Coronary artery (tissue), 2 donors: ENCODE results near the gene OR52B6.
"Not testable (repeated sequence)": the region's sequence is repeated elsewhere in the genome, so short reads cannot be mapped to it uniquely, and the experiment has no call there.

Experiments
- DNase-seq: peaks from one replicate; pipeline ENCODE4 v3.0.0-alpha.2; 2017; ENCODE audit warnings: low spot score
- H3K27ac ChIP-seq, 2 donors: fragments of 200-600 bp; sonication (generic); one replicate each; pipeline ENCODE4 v1.5.1; 2016 to 2019
- H3K4me3 ChIP-seq: fragments of 200-600 bp; sonication (generic); 2 replicates; pipeline ENCODE4 v1.5.1; 2016; ENCODE audit warnings: mild to moderate bottlenecking, moderate library complexity
- CTCF ChIP-seq: fragments of 200-600 bp; sonication (generic); IDR thresholded peaks from one replicate; pipeline ENCODE4 v1.5.1; 2019; ENCODE audit warnings: antibody characterized with exemption

The OR52B6 gene

GRCh38 chr11:5564259-5565019, 16.2 kb upstream of the OR52B6 start:
- H3K27ac ChIP-seq = no peak overlapping the region
- H3K4me3 ChIP-seq = no peak overlapping the region
- no peak for TF ChIP-seq CTCF
- DNase-seq = no peak

GRCh38 chr11:5574654-5575053, 6.0 kb upstream of the OR52B6 start:
- no peak for TF ChIP-seq CTCF
- DNase-seq = no peak
- Histone ChIP-seq H3K27ac (no peak overlapping the region), H3K4me3 (no peak overlapping the region)

GRCh38 chr11:5575152-5575551, 5.5 kb upstream of the OR52B6 start:
- DNase-seq = no peak
- TF ChIP-seq CTCF = no peak
- H3K27ac ChIP-seq = no peak overlapping the region
- H3K4me3 ChIP-seq = no peak overlapping the region

GRCh38 chr11:5577101-5577500, 3.6 kb upstream of the OR52B6 start:
- no peak overlapping the region for H3K27ac ChIP-seq
- no peak overlapping the region for H3K4me3 ChIP-seq
- no peak for DNase-seq
- TF ChIP-seq CTCF = no peak

- no peak for TF ChIP-seq CTCF
- Histone ChIP-seq H3K4me3 (no peak overlapping the region), H3K27ac (no peak overlapping the region)
- DNase-seq = no peak
Observed at GRCh38 chr11:5581014-5581413, 337 bp downstream of the OR52B6 start.

GRCh38 chr11:5584458-5584857, 3.8 kb downstream of the OR52B6 start:
- H3K27ac ChIP-seq, DNase-seq, H3K4me3 ChIP-seq: not testable (repeated sequence)

GRCh38 chr11:5589906-5590305, 9.2 kb downstream of the OR52B6 start:
- not testable (repeated sequence) for DNase-seq, H3K4me3 ChIP-seq, H3K27ac ChIP-seq

GRCh38 chr11:5591613-5592012, 10.9 kb downstream of the OR52B6 start:
- Histone ChIP-seq H3K27ac (no peak overlapping the region), H3K4me3 (no peak overlapping the region)
- DNase-seq = no peak
- no peak for TF ChIP-seq CTCF
